GM10266 (cell line): ENCODE results near the gene TRAIP.

Experiments used
- DNase-seq: peaks from one replicate; pipeline ENCODE4 v3.0.0; 2012; ENCODE audit errors: extremely low spot score
- CTCF ChIP-seq: IDR thresholded peaks from 2 replicates; pipeline ENCODE4 v1.5.1; 2012; ENCODE audit warnings: mild to moderate bottlenecking, low read depth; ENCODE audit not compliant: control insufficient read depth, insufficient read depth; ENCODE audit errors: missing control alignments

Gene TRAIP

GRCh38 chr3:49872801-49873281 lies 16.5 kb upstream of the TRAIP start:
- DNase-seq, result no peak

GRCh38 chr3:49871531-49872153 lies 15.3 kb upstream of the TRAIP start:
- no peak for DNase-seq
- TF ChIP-seq CTCF, result no peak

More at GRCh38 chr3:49872801-49873281, 16.5 kb upstream of the TRAIP start:
- TF ChIP-seq CTCF, result no peak

- peak; percentile 44 for DNase-seq
- TF ChIP-seq CTCF, result no peak
Observed at GRCh38 chr3:49869525-49870126, 13.3 kb upstream of the TRAIP start, which contains the start of gene CAMKV. Gene CAMKV (minus strand): TSS chr3:49869906. CDS start chr3:49862388, 7,518 bp downstream.

GRCh38 chr3:49868862-49869466 lies 12.6 kb upstream of the TRAIP start:
- no peak for DNase-seq
- TF ChIP-seq CTCF, result no peak

GRCh38 chr3:49867871-49868321 lies 11.5 kb upstream of the TRAIP start:
- peak; percentile 60 for DNase-seq
- TF ChIP-seq CTCF, result no peak

GRCh38 chr3:49867400-49867799 lies 11.0 kb upstream of the TRAIP start:
- DNase-seq, result no peak
- no peak for TF ChIP-seq CTCF
